ENCODE results near the gene CES4A. TPM values are rescaled to one million over a fixed set of nuclear protein-coding genes. Genes with fewer than 3 reads are reported as not detected.

Gene CES4A
- total and polyA plus RNA-seq, 2 of the 13 experiments (the other 11 are each of a cell fraction or from before 2014, with no cell fraction given): 0.09 to 0.17 TPM

DNA sequence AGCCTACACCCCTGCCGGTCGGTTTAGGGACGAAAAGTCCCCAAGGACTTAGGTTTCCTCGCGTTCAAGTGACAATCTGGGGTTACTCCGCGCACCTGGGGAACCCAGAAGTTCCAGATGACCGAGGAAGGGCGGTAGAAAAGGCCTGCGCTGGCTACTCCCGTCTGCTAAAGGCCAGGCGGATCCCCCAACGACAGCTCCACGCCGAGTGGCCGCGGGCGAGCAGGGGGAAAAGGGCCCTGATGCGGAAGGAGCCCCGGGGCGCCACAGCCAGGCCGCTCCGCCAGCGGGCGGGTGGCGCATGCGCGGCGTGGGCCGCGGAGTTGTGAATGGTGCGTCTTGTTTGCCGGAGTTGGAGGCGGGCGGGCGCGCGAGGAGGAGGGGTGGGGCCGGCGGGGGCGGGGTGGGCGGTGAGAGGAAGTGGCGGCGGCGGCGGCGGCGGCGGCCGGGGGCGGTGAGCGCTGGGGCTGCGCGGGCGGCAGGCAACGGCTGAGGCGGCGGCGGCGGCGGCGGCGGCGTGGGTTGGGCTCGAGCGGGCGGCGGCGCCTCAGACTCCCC is 40.4 kb downstream of the CES4A start, which contains the start of gene CBFB:
Gene CBFB (plus strand): TSS at position 454 of the 558 bp plus-strand sequence. CDS start 259 bp downstream, outside the sequence.
- under 1% methylated on average over 34 of the region's 69 CpGs for WGBS (ENCODE audit: low lambda C conversion rate)
- FAIRE-seq (no peak), ATAC-seq (peak; percentile 89), DNase-seq (ENCODE audit: low spot score) (peak; percentile 90)
- H3K9me3 ChIP-seq (ENCODE audit: low read length): no peaks in the 10 kb centered on the region
- peak within 1 kb of the TSS; percentile 97 for H3K27ac ChIP-seq (ENCODE audit: extremely low read length, insufficient read depth, low read length)
- ChIA-PET CTCF (ENCODE audit: low intra/inter-chr PET ratio, low total read pairs) (no interaction called here), POLR2A (interaction anchor here (0.6 to 1.8 kb wide), 17 partner anchors 9 to 238 kb away, joined by 3 to 12 read pairs (median 4); partner anchors contain the start of genes B3GNT9, CES4A, NOL3 and PDP2)
- H4K20me1 ChIP-seq (ENCODE audit: insufficient read depth, low read length): no peaks in the 10 kb centered on the region; the same call in 1 of the 2 replicates
- peaks cover 80% of the 10 kb centered on the region for H3K4me1 ChIP-seq (ENCODE audit: insufficient read depth, low read length)
- intact Hi-C loops (cut with micrococcal nuclease; ENCODE audit: unreplicated experiment): loop anchor here (1.0 to 10.0 kb wide), 2 partner anchors 10 to 1056 kb away; partner anchors contain the start of gene NFATC3
- peak within 1 kb of the TSS; percentile 98 for H2AFZ ChIP-seq (ENCODE audit: low read length)
- peak within 1 kb of the TSS; percentile 100 for H3K9ac ChIP-seq (ENCODE audit: insufficient read depth, low read depth, low read length)
- no TSS peak for BruUV-seq (replicated peaks)
- peaks cover 51% of the 10 kb centered on the region for H3K79me2 ChIP-seq (ENCODE audit: insufficient read depth, low read length)
- H3K4me3 ChIP-seq (replicated peaks in 1 of 3; ENCODE audit: insufficient read depth in 1 of 3, low read depth in 2 of 3, low read length in 3 of 3): peak within 1 kb of the TSS; percentile 96 to 99 (median 98)
- H3K36me3 ChIP-seq (replicated peaks in 1 of 2; ENCODE audit: control insufficient read depth in 1 of 2, insufficient read depth in 2 of 2, low read length in 2 of 2): no peaks in the 10 kb centered on the region
- H3K4me2 ChIP-seq (ENCODE audit: low read depth, low read length): peak within 1 kb of the TSS; percentile 100
- no peaks in the 10 kb centered on the region; a peak in 1 of 5 replicates for H3K27me3 ChIP-seq (ENCODE audit: control insufficient read depth in 1 of 2, insufficient read depth in 2 of 2, low read length in 2 of 2)
- in situ Hi-C loops (cut with HindIII; ENCODE audit: extremely low pct_ligation_motif_present, low pct_unique_long_range_greater_than_20kb): no loop called here
- TF ChIP-seq ZBTB21 (CRISPR knock-in tag; IDR thresholded peaks at IDR 0.05) (no peak), NRL (CRISPR knock-in tag; IDR thresholded peaks at IDR 0.05; ENCODE audit: borderline replicate concordance) (peak; percentile 98; the same call in 1 of the 2 replicates), NFATC3 (CRISPR knock-in tag; IDR thresholded peaks at IDR 0.05) (peak; percentile 90; the same call in 1 of the 2 replicates), XRCC5 (optimal IDR thresholded peaks at IDR 0.05; ENCODE audit: low read length) (peak; percentile 85), ZSCAN12 (CRISPR knock-in tag; IDR thresholded peaks at IDR 0.05) (no peak; the same call in 1 of the 2 replicates), ELF4 (CRISPR knock-in tag; IDR thresholded peaks at IDR 0.05; ENCODE audit: borderline replicate concordance) (no peak; the same call in 1 of the 2 replicates), HMG20A (CRISPR knock-in tag; IDR thresholded peaks at IDR 0.05; ENCODE audit: borderline replicate concordance) (no peak), ZMYM3 (CRISPR knock-in tag; IDR thresholded peaks at IDR 0.05) (peak; percentile 71), ZNF335 (CRISPR knock-in tag; IDR thresholded peaks at IDR 0.05) (peak; percentile 80; the same call in 1 of the 2 replicates), ZNF326 (CRISPR knock-in tag; IDR thresholded peaks at IDR 0.05; ENCODE audit: borderline replicate concordance) (no peak), NFE2L2 (IDR thresholded peaks at IDR 0.05; ENCODE audit: low read length) (no peak), ZNF367 (CRISPR knock-in tag; IDR thresholded peaks at IDR 0.05; ENCODE audit: borderline replicate concordance) (peak; percentile 63; the same call in 1 of the 2 replicates)
- TF ChIP-seq, protein P1, sequence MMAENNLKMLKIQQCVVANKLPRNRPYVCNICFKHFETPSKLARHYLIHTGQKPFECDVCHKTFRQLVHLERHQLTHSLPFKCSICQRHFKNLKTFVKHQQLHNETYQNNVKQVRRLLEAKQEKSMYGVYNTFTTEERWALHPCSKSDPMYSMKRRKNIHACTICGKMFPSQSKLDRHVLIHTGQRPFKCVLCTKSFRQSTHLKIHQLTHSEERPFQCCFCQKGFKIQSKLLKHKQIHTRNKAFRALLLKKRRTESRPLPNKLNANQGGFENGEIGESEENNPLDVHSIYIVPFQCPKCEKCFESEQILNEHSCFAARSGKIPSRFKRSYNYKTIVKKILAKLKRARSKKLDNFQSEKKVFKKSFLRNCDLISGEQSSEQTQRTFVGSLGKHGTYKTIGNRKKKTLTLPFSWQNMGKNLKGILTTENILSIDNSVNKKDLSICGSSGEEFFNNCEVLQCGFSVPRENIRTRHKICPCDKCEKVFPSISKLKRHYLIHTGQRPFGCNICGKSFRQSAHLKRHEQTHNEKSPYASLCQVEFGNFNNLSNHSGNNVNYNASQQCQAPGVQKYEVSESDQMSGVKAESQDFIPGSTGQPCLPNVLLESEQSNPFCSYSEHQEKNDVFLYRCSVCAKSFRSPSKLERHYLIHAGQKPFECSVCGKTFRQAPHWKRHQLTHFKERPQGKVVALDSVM (CRISPR knock-in tag; IDR thresholded peaks at IDR 0.05): no peak
- TF ChIP-seq, protein P2, sequence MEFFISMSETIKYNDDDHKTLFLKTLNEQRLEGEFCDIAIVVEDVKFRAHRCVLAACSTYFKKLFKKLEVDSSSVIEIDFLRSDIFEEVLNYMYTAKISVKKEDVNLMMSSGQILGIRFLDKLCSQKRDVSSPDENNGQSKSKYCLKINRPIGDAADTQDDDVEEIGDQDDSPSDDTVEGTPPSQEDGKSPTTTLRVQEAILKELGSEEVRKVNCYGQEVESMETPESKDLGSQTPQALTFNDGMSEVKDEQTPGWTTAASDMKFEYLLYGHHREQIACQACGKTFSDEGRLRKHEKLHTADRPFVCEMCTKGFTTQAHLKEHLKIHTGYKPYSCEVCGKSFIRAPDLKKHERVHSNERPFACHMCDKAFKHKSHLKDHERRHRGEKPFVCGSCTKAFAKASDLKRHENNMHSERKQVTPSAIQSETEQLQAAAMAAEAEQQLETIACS (CRISPR knock-in tag; IDR thresholded peaks at IDR 0.05): peak; percentile 60; the same call in 1 of the 2 replicates
- TF ChIP-seq, protein P3, sequence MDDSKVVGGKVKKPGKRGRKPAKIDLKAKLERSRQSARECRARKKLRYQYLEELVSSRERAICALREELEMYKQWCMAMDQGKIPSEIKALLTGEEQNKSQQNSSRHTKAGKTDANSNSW (CRISPR knock-in tag; IDR thresholded peaks at IDR 0.05; ENCODE audit: borderline replicate concordance): 0 out of 2 replicates have a peak, but pooled peaks have one; percentile 67
- TF ChIP-seq, protein P4, sequence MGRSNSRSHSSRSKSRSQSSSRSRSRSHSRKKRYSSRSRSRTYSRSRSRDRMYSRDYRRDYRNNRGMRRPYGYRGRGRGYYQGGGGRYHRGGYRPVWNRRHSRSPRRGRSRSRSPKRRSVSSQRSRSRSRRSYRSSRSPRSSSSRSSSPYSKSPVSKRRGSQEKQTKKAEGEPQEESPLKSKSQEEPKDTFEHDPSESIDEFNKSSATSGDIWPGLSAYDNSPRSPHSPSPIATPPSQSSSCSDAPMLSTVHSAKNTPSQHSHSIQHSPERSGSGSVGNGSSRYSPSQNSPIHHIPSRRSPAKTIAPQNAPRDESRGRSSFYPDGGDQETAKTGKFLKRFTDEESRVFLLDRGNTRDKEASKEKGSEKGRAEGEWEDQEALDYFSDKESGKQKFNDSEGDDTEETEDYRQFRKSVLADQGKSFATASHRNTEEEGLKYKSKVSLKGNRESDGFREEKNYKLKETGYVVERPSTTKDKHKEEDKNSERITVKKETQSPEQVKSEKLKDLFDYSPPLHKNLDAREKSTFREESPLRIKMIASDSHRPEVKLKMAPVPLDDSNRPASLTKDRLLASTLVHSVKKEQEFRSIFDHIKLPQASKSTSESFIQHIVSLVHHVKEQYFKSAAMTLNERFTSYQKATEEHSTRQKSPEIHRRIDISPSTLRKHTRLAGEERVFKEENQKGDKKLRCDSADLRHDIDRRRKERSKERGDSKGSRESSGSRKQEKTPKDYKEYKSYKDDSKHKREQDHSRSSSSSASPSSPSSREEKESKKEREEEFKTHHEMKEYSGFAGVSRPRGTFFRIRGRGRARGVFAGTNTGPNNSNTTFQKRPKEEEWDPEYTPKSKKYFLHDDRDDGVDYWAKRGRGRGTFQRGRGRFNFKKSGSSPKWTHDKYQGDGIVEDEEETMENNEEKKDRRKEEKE (IDR thresholded peaks at IDR 0.05): no peak
- TF ChIP-seq, protein P5, sequence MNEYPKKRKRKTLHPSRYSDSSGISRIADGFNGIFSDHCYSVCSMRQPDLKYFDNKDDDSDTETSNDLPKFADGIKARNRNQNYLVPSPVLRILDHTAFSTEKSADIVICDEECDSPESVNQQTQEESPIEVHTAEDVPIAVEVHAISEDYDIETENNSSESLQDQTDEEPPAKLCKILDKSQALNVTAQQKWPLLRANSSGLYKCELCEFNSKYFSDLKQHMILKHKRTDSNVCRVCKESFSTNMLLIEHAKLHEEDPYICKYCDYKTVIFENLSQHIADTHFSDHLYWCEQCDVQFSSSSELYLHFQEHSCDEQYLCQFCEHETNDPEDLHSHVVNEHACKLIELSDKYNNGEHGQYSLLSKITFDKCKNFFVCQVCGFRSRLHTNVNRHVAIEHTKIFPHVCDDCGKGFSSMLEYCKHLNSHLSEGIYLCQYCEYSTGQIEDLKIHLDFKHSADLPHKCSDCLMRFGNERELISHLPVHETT (CRISPR knock-in tag; conservative IDR thresholded peaks at IDR 0.05): peak; percentile 44; the same call in 1 of the 2 replicates
